ENCODE measurements around the gene CNTRL.
"Not testable (repeated sequence)": the region's sequence is repeated elsewhere in the genome, so short reads cannot be mapped to it uniquely, and the experiment has no call there.

CNTRL gene

GRCh38 chr9:121075251-121076036 lies 689 bp downstream of the CNTRL start:
- peak in 1 of 2 donors; percentile 48 for DNase-seq

DNA sequence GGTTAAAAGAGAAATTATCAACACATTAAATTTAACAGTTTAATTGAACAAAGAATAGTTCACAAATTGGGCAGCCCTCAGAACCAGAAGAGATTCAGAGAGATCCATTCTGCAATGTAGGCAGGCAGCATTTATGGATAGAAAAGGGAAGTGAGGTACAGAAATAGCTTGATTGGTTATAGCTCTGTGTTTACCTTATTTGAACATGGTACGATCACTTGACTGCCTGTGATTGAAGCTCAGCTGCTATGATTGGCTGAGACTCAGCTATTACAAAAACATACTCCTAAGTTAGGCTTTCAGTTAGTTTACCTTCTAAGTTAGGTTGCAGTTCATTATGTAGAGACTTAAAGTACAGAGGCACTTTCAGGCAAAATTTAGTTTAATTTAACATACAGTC lies 7.3 kb downstream of the CNTRL start:
- no peak for DNase-seq

DNA sequence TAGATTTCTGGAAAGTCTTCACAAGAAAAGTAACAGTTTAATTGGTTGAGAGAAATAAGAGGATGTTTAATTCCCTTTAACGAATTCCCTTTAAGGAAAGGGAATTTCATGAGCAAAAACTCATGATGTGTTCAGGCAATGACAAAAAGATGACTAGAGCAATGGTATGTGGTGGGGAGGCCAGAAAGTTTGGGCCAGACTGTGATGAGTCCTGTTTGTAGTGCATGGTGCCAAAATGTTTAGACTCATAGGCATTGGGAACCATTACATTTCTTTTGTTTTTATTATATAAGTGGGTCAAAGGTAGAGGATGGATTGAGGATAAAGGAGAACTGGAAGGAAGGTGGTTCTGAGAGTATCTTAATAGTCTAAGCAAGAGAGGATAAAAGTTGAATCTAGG lies 10.9 kb downstream of the CNTRL start:
- no peak for DNase-seq

- no peak for DNase-seq
Observed at GRCh38 chr9:121088576-121088975, 13.8 kb downstream of the CNTRL start.

DNA sequence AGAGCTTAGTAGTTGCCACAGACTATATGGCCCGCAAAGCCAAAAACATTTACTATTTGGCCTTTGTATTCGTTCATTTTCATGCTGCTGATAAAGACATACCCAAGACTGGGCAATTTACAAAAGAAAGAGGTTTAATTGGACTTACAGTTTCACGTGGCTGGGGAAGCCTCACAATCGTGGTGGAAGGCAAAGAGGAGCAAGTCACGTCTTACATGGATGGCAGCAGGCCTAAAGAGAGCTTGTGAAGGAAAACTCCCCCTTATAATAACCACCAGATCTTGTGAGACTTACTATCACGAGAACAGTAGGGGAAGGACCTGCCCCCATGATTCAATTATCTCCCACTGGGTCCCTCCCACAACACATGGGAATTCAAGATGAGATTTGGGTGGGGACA lies 16.0 kb downstream of the CNTRL start:
- not testable (repeated sequence) for DNase-seq

DNA sequence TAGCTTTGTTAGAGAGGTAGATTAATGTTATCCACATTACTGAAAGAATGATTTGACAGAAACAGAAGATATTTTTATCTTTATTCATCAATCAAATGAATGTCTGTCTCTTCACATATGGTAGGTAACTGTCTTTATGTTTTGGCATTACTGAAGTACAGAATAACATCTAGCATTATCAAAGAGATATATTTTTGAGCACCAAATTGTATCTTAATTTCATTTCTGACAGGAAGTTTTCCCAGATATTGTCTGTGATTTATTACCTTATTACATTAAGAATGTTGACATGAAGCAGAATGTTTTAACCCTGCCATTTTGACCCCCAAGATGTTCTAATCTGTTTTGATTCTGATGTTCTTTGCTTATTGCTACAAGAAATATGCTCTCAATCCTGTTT lies 20.3 kb downstream of the CNTRL start:
- DNase-seq = no peak

- DNase-seq = no peak
Observed at GRCh38 chr9:121098567-121099198, 23.9 kb downstream of the CNTRL start.

DNA sequence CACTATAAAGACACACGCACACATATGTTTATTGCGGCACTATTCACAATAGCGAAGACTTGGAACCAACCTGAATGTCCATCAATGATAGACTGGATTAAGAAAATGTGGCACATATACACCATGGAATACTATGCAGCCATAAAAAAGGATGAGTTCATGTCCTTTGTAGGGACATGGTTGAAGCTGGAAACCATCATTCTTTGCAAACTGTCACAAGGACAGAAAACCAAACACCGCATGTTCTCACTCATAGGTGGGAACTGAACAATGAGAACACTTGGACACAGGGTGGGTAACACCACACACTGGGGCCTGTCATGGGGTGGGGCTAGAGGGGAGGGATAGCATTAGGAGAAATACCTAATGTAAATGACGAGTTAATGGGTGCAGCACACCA lies 29.3 kb downstream of the CNTRL start:
- not testable (repeated sequence) for DNase-seq

- DNase-seq = no peak
Observed at GRCh38 chr9:121105531-121105930, 30.8 kb downstream of the CNTRL start.

GRCh38 chr9:121107029-121107428 lies 32.3 kb downstream of the CNTRL start:
- DNase-seq = peak in 1 of 2 donors; percentile 38

- DNase-seq = no peak
Observed at GRCh38 chr9:121107881-121108280, 33.1 kb downstream of the CNTRL start.

GRCh38 chr9:121115466-121115865 lies 40.7 kb downstream of the CNTRL start:
- no peak for DNase-seq

- DNase-seq = no peak
Observed at GRCh38 chr9:121118266-121118665, 43.5 kb downstream of the CNTRL start.

DNA sequence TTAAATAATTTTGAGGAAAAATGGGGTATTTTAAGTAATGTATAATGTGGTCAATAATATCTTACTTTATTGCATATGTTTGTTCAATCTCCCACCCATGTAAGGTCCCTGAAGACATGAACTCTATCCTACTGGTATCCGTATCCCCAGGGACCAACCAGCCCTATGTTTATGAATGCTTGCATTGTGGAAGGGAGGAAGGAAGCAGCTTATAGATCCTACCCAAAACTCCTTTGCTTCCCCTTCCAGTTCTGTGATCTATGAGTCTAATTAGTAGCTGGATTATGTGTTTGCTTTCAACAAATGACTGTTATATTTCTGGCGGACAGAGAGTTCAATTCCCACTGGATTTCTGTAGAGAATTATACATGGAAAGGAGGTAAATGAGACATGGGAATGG lies 45.6 kb downstream of the CNTRL start:
- DNase-seq = no peak

DNA sequence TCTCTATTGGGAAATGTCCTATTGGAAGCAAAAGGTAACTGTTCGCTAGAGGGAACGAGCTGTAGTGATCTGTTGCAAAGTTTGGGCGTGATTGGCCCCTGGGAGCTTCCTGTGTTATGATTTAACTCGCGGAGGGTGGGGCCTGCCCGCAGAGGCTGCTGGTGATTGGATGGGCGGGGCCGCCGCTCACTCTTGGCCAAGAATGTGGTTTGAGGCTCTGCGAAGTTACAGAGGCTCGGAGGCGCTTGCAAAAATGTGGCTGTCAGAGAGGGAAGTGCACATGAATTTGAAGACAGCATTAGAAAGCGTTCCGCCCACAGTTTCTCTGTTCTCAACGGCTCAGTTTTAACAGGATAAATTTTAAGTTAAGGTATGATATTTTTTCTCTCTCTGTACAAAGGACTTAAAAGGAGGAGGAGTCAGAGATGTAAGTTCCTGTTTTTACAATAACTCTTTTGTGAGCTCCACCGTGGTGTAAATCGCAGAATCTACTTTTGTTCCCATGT lies 46.9 kb downstream of the CNTRL start:
- peak; percentile 94 for DNase-seq

DNA sequence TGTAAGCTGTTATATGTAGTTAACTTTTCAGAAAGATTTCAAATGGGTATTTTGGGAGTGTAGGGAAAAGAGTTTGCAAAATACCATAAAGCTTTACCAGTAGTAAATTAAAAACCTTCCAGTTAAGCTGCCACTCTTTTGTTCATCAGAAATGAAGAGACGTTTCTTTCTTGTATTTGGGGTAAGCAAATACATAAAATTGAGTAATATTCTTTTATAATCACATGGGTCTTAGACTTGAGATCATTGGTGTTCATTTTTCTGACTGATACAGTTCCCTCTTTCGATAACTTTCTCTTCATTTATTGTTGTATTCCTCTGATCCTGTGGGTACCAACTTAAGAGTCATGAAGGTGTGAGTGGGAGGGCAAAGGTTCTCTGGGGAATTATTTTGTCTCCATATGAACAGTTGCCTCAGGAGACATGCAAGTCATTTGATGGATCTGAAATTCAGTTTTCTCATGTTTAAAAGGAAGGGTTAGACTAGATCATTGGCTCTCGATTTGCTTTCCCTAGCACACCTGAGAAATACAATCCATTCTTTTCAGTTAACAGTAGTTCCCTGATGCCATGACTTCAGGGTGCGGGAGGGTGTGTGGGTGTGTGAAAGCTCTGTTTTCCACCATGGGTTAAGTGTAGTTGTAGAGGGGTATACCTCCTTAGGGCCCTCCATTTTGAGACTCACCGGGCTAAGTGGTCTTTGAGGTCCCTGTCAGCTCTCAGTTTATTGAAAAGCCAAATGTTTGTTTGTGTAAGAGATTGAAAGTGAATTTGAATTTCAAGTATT lies 47.7 kb downstream of the CNTRL start:
- no peak for DNase-seq

- no peak for DNase-seq
Observed at GRCh38 chr9:121123816-121124535, 49.2 kb downstream of the CNTRL start.

DNA sequence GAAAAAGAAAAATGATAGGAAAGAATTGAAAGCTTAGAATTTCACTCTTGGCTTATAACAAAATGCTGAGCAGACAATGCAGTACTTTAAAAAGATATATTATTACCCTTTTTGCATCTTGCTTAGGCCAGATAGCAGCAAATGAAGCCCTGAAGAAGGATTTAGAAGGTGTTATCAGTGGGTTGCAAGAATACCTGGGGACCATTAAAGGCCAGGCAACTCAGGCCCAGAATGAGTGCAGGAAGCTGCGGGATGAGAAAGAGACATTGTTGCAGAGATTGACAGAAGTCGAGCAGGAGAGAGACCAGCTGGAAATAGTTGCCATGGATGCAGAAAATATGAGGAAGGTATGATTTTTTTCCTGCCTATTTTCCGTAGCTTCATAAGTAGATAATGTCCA lies 50.8 kb downstream of the CNTRL start:
- no peak for DNase-seq

- not testable (repeated sequence) for DNase-seq
Observed at GRCh38 chr9:121129384-121129783, 54.6 kb downstream of the CNTRL start.

DNA sequence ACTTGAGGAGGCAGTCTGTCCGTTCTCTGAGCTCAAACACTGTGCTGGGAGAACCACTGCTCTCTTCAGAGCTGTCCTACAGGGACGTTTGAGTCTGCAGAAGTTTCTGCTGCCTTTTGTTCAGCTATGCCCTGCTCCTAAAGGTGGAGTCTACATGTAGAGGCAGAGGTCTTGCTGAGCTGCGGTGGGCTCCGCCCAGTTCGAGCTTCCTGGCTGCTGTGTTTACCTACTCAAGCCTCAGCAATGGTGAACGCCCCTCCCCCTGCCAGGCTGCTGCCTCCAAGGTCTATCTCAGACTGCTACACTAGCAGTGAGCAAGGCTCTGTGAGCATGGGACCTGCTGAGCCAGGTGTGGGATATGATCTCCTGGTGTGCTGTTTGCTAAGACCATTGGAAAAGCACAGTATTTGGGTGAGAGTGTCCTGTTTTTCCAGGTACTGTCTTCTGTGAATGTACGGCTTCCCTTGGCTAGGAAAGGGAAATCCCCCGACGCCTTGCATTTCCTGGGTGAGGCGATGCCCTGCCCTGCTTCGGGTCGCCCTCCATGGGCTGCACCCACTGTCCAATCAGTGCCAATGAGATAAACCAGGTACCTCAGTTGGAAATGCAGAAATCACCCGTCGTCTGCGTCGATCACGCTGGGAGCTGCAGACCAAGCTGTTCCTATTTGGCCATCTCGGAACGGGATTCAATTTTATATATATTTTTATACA lies 58.5 kb downstream of the CNTRL start:
- DNase-seq = peak; percentile 74 to 78

DNA sequence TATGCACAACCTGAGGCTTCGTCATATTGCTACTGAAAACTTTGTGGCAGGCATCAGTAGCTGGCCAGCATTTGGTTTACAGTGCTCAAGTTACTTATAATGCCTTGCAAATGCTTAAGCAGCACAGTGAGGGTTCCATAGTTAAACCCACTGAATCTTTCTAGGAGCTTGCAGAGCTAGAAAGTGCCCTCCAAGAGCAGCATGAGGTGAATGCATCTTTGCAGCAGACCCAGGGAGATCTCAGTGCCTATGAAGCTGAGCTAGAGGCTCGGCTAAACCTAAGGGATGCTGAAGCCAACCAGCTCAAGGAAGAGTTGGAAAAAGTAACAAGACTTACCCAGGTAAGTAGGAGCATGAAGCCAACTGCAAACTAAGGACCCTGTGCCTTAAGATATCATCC lies 60.9 kb downstream of the CNTRL start:
- DNase-seq = no peak

DNA sequence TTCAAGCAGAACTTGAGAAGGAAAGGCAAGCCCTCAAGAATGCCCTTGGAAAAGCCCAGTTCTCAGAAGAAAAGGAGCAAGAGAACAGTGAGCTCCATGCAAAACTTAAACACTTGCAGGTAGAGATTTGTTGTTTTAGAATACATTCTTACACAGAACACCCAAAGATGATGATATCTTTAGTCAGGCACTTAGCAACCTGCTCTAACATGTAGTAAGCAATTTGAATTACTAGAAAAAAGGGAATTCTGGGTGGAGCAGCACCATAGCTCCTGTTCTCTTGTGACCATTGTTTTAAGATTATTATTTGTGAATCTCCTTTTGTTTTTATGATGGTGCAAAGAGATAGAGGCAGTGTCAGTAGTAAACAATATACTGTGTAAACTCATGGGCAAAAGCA lies 63.8 kb downstream of the CNTRL start:
- DNase-seq = no peak
